ENCODE measurements around the gene PRLR. TPM values are rescaled to one million over a fixed set of nuclear protein-coding genes. Genes with fewer than 3 reads are reported as not detected.

The PRLR gene
- total and polyA plus RNA-seq, 9 of the 15 experiments (the other 6 are each of a cell fraction or from before 2014, with no cell fraction given) = 0.02 TPM; not detected in 8

GRCh38 chr5:35091704-35092103 lies 138.6 kb downstream of the PRLR start (continued):
- TF ChIP-seq BCLAF1 (IDR thresholded peaks at IDR 0.05; ENCODE audit: borderline replicate concordance in 1 of 2, control insufficient read depth in 1 of 2, low read depth in 2 of 2, low read length in 1 of 2) (no peak), NR3C1 (CRISPR knock-in tag; IDR thresholded peaks at IDR 0.05) (no peak), RBM14 (IDR thresholded peaks at IDR 0.05; ENCODE audit: borderline replicate concordance, insufficient read depth, low read depth, low read length) (no peak), ARID2 (IDR thresholded peaks at IDR 0.05) (no peak), MTA2 (IDR thresholded peaks at IDR 0.05; ENCODE audit: low read depth) (no peak), SMAD1 (IDR thresholded peaks at IDR 0.05; ENCODE audit: low read depth, low read length, partially characterized antibody) (no peak), TSHZ1 (CRISPR knock-in tag; IDR thresholded peaks at IDR 0.05) (no peak)
- TF ChIP-seq, protein P1, sequence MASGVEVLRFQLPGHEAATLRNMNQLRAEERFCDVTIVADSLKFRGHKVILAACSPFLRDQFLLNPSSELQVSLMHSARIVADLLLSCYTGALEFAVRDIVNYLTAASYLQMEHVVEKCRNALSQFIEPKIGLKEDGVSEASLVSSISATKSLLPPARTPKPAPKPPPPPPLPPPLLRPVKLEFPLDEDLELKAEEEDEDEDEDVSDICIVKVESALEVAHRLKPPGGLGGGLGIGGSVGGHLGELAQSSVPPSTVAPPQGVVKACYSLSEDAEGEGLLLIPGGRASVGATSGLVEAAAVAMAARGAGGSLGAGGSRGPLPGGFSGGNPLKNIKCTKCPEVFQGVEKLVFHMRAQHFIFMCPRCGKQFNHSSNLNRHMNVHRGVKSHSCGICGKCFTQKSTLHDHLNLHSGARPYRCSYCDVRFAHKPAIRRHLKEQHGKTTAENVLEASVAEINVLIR (CRISPR knock-in tag; IDR thresholded peaks at IDR 0.05) = no peak
- TF ChIP-seq, protein P2, sequence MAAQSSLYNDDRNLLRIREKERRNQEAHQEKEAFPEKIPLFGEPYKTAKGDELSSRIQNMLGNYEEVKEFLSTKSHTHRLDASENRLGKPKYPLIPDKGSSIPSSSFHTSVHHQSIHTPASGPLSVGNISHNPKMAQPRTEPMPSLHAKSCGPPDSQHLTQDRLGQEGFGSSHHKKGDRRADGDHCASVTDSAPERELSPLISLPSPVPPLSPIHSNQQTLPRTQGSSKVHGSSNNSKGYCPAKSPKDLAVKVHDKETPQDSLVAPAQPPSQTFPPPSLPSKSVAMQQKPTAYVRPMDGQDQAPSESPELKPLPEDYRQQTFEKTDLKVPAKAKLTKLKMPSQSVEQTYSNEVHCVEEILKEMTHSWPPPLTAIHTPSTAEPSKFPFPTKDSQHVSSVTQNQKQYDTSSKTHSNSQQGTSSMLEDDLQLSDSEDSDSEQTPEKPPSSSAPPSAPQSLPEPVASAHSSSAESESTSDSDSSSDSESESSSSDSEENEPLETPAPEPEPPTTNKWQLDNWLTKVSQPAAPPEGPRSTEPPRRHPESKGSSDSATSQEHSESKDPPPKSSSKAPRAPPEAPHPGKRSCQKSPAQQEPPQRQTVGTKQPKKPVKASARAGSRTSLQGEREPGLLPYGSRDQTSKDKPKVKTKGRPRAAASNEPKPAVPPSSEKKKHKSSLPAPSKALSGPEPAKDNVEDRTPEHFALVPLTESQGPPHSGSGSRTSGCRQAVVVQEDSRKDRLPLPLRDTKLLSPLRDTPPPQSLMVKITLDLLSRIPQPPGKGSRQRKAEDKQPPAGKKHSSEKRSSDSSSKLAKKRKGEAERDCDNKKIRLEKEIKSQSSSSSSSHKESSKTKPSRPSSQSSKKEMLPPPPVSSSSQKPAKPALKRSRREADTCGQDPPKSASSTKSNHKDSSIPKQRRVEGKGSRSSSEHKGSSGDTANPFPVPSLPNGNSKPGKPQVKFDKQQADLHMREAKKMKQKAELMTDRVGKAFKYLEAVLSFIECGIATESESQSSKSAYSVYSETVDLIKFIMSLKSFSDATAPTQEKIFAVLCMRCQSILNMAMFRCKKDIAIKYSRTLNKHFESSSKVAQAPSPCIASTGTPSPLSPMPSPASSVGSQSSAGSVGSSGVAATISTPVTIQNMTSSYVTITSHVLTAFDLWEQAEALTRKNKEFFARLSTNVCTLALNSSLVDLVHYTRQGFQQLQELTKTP (IDR thresholded peaks at IDR 0.05; ENCODE audit: low read depth in 1 of 2, partially characterized antibody in 2 of 2) = no peak

Data from K562 (cell line).